Measurements from ENCODE around the gene ALPP.
"Not testable (repeated sequence)": the region's sequence is repeated elsewhere in the genome, so short reads cannot be mapped to it uniquely, and the experiment has no call there.

The ALPP gene

GRCh38 chr2:232335859-232336215 lies 42.7 kb upstream of the ALPP start:
- no peak overlapping the region for H3K9ac ChIP-seq (ENCODE audit: low read depth, low read length)
- no peaks in the 10 kb centered on the region for H3K36me3 ChIP-seq (ENCODE audit: control insufficient read depth, insufficient read depth, low read length)
- no peaks in the 10 kb centered on the region for H3K4me1 ChIP-seq (ENCODE audit: control insufficient read depth, insufficient read depth, low read length)
- H3K27me3 ChIP-seq (ENCODE audit: control insufficient read depth, insufficient read depth, low read length) = no peaks in the 10 kb centered on the region
- no peak overlapping the region for H3K4me3 ChIP-seq (ENCODE audit: low read depth, low read length)
- H3K9me3 ChIP-seq (ENCODE audit: control insufficient read depth, insufficient read depth, low read length) = no peaks in the 10 kb centered on the region

- H3K4me3 ChIP-seq (ENCODE audit: low read depth, low read length) = no peak overlapping the region
- no peaks in the 10 kb centered on the region for H3K9me3 ChIP-seq (ENCODE audit: control insufficient read depth, insufficient read depth, low read length)
- no peak overlapping the region for H3K9ac ChIP-seq (ENCODE audit: low read depth, low read length)
- H3K4me1 ChIP-seq (ENCODE audit: control insufficient read depth, insufficient read depth, low read length) = no peaks in the 10 kb centered on the region
- H3K36me3 ChIP-seq (ENCODE audit: control insufficient read depth, insufficient read depth, low read length) = no peaks in the 10 kb centered on the region
- no peaks in the 10 kb centered on the region for H3K27me3 ChIP-seq (ENCODE audit: control insufficient read depth, insufficient read depth, low read length)
Measured at GRCh38 chr2:232336241-232336736, 42.3 kb upstream of the ALPP start.

- no peaks in the 10 kb centered on the region for H3K9me3 ChIP-seq (ENCODE audit: control insufficient read depth, insufficient read depth, low read length)
- no peaks in the 10 kb centered on the region for H3K27me3 ChIP-seq (ENCODE audit: control insufficient read depth, insufficient read depth, low read length)
- no peak overlapping the region for H3K9ac ChIP-seq (ENCODE audit: low read depth, low read length)
- no peaks in the 10 kb centered on the region for H3K36me3 ChIP-seq (ENCODE audit: control insufficient read depth, insufficient read depth, low read length)
- H3K4me3 ChIP-seq (ENCODE audit: low read depth, low read length) = no peak overlapping the region
- H3K4me1 ChIP-seq (ENCODE audit: control insufficient read depth, insufficient read depth, low read length) = no peaks in the 10 kb centered on the region
Measured at GRCh38 chr2:232336981-232337720, 41.4 kb upstream of the ALPP start.

DNA sequence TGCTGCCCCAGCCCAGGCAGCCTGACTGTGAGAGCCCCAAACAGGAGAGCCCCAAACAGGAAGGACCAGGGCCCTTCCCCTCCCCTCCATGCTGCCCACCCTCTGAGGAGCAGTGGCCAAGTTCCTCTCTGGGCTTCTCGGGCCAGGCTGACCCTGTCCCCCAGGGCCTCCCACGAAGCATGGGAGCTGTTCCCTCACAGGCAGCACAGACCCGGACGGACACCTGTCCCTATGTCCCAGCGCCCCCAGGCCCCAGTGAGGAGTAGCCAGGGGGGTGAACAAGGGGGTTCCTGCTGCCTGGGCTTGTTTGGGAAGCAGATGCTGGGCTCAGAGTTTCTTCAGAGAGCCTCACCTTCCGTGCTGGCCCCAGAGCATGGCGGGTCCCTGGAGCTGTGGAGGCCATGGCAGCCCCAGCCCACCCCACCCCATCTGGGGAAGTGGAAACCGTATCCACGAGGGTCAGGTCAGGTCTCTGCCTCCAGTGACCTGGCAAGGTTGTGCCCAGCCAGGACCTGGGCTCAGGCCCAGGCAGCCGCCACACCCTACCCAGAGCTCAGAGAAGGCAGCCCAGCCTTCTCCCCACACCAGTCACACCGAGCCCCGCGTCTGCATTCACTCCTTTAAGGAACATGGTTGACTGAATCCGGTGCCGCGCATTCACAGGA lies 40.3 kb upstream of the ALPP start:
- not testable (repeated sequence) for H3K27me3 ChIP-seq (ENCODE audit: control insufficient read depth, insufficient read depth, low read length); H3K36me3 ChIP-seq (ENCODE audit: control insufficient read depth, insufficient read depth, low read length); H3K9me3 ChIP-seq (ENCODE audit: control insufficient read depth, insufficient read depth, low read length); H3K4me3 ChIP-seq (ENCODE audit: low read depth, low read length); H3K4me1 ChIP-seq (ENCODE audit: control insufficient read depth, insufficient read depth, low read length); H3K9ac ChIP-seq (ENCODE audit: low read depth, low read length)

- no peaks in the 10 kb centered on the region for H3K36me3 ChIP-seq (ENCODE audit: control insufficient read depth, insufficient read depth, low read length)
- H3K9ac ChIP-seq (ENCODE audit: low read depth, low read length) = no peak overlapping the region
- no peaks in the 10 kb centered on the region for H3K4me1 ChIP-seq (ENCODE audit: control insufficient read depth, insufficient read depth, low read length)
- H3K27me3 ChIP-seq (ENCODE audit: control insufficient read depth, insufficient read depth, low read length) = no peaks in the 10 kb centered on the region
- no peaks in the 10 kb centered on the region for H3K9me3 ChIP-seq (ENCODE audit: control insufficient read depth, insufficient read depth, low read length)
- no peak overlapping the region for H3K4me3 ChIP-seq (ENCODE audit: low read depth, low read length)
Measured at GRCh38 chr2:232338759-232339106, 39.8 kb upstream of the ALPP start.

DNA sequence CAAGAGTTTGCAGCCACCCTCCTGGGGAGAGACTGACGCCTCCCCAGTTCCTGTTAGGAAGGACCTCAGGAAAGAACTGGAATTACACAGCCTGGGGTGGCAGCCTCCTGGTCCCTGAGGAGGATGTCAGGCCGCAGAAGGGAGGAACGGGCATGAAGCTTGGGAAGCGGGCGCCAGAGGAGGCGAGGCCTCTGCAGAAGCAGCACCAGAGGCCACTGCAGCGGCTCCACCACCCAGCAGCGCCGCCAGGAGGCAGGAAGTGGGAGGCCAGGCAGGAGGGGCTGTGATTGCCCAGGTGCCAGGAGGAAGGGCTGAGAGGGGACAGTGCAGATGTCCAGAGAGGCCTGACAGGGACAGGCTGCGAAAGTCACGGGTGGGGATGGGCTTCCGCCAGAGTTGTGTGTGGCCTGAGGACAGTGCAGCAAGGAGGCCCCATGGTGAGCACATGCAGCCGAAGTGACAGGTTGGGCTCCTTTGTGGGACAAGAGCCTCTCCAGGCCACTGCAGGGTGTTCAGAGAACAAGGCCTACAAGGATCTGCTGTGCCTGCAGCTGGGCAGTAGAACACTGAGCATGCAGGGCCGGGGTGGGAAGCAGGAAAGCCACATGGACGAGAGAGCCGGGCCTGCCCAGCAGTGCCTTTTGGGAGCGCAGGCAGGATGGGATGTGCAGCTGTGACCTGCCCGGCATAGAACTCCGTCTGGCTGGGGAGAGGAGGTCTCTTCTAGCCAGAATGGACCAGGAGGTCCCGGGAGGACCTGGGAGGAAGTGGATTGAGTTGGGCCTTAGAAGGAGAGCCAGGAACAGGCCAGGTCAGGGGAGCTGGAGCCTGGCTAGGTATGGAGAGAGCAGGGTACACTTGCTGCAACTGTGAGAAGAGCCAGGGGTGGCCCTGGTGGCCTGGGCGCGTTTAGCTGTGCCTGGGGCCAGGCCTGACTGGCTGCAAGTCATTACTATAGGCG lies 39.1 kb upstream of the ALPP start:
- H3K36me3 ChIP-seq (ENCODE audit: control insufficient read depth, insufficient read depth, low read length) = no peaks in the 10 kb centered on the region

DNA sequence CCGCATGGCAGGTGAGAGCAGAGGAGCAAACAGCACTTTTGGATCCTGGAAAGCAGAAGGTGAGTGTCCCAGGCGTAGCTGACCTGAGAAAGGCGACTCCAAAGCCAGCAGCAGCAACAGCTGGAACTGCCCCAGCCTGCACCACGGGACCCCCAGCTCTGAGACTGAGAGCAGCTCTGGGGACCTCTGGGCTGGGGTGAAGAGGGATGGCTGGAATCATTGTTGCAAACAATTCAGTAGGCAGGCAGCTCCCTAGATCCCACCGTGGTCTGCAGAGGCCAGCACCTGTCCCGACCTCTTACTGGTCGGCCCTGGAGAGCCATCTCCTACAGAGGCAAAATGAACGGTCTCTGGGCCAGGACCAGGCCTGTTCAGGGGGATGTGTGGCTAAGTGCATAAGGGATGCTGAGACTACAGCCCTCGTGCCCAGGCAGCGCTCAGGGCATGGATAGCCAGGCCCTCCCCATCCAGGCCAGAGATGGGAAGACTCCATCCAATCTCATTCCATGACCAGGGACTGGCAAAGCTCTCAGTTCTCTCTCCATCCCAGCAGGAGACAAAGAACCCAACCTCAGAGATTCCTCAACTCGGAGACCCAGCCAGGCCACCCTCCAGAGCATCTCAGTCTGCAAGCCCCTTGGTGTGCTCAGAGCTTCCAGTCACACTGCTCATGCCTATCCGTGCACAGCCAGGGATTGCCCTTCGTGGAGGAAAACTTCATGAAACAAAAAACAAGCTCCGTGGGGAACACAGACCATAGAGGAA lies 38.2 kb upstream of the ALPP start:
- H3K9me3 ChIP-seq (ENCODE audit: control insufficient read depth, insufficient read depth, low read length) = no peaks in the 10 kb centered on the region
- no peak overlapping the region for H3K4me3 ChIP-seq (ENCODE audit: low read depth, low read length)
- no peaks in the 10 kb centered on the region for H3K27me3 ChIP-seq (ENCODE audit: control insufficient read depth, insufficient read depth, low read length)
- H3K9ac ChIP-seq (ENCODE audit: low read depth, low read length) = no peak overlapping the region
- no peaks in the 10 kb centered on the region for H3K36me3 ChIP-seq (ENCODE audit: control insufficient read depth, insufficient read depth, low read length)
- no peaks in the 10 kb centered on the region for H3K4me1 ChIP-seq (ENCODE audit: control insufficient read depth, insufficient read depth, low read length)

More for the DNA sequence above, 39.1 kb upstream of the ALPP start:
- Histone ChIP-seq H3K9me3 (ENCODE audit: control insufficient read depth, insufficient read depth, low read length) (no peaks in the 10 kb centered on the region), H3K27me3 (ENCODE audit: control insufficient read depth, insufficient read depth, low read length) (no peaks in the 10 kb centered on the region), H3K4me1 (ENCODE audit: control insufficient read depth, insufficient read depth, low read length) (no peaks in the 10 kb centered on the region), H3K9ac (ENCODE audit: low read depth, low read length) (no peak overlapping the region), H3K4me3 (ENCODE audit: low read depth, low read length) (no peak overlapping the region)

DNA sequence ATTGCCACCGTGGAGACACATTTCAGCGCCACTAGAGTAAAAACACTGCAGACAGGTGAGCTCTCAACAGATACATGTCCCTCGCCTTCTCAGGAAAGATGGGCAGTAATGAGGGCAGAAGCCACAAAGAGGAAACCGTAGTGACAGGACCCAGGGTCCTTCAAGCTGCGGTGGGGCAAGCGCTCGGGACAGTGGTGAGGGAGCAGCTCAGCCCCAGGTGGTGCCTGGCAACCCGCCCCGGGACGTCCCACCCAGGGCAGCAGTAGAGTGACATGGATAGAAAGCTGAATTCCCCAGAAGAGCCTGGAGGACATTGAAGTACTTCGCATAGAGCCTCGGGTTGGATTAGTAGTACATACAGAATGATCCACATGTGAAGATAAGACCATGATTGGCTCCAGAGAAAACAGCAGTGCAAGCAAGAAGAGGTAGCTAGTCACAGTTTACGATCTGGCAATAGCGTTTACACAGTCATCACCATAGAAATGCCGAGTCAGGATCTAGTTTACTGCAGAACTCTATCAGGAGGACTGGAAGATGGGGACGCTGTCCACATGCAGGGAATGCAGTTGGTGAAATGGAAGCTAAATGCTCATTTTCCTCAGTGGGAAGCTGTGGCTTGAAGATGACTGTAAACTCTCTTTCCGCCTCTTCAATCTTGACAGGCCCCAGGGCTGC lies 37.4 kb upstream of the ALPP start:
- Histone ChIP-seq H3K36me3 (ENCODE audit: control insufficient read depth, insufficient read depth, low read length) (no peaks in the 10 kb centered on the region), H3K4me3 (ENCODE audit: low read depth, low read length) (no peak overlapping the region), H3K4me1 (ENCODE audit: control insufficient read depth, insufficient read depth, low read length) (no peaks in the 10 kb centered on the region), H3K9me3 (ENCODE audit: control insufficient read depth, insufficient read depth, low read length) (no peaks in the 10 kb centered on the region), H3K27me3 (ENCODE audit: control insufficient read depth, insufficient read depth, low read length) (no peaks in the 10 kb centered on the region), H3K9ac (ENCODE audit: low read depth, low read length) (no peak overlapping the region)

- no peak overlapping the region for H3K4me3 ChIP-seq (ENCODE audit: low read depth, low read length)
- no peaks in the 10 kb centered on the region for H3K27me3 ChIP-seq (ENCODE audit: control insufficient read depth, insufficient read depth, low read length)
- H3K36me3 ChIP-seq (ENCODE audit: control insufficient read depth, insufficient read depth, low read length) = no peaks in the 10 kb centered on the region
Measured at GRCh38 chr2:232341739-232342126, 36.8 kb upstream of the ALPP start.

GRCh38 chr2:232342635-232343565 lies 35.7 kb upstream of the ALPP start:
- no peaks in the 10 kb centered on the region for H3K9me3 ChIP-seq (ENCODE audit: control insufficient read depth, insufficient read depth, low read length)
- no peaks in the 10 kb centered on the region for H3K27me3 ChIP-seq (ENCODE audit: control insufficient read depth, insufficient read depth, low read length)
- H3K36me3 ChIP-seq (ENCODE audit: control insufficient read depth, insufficient read depth, low read length) = no peaks in the 10 kb centered on the region
- no peak overlapping the region for H3K4me3 ChIP-seq (ENCODE audit: low read depth, low read length)
- H3K4me1 ChIP-seq (ENCODE audit: control insufficient read depth, insufficient read depth, low read length) = no peaks in the 10 kb centered on the region
- H3K9ac ChIP-seq (ENCODE audit: low read depth, low read length) = no peak overlapping the region

More at GRCh38 chr2:232341739-232342126, 36.8 kb upstream of the ALPP start:
- H3K9ac ChIP-seq (ENCODE audit: low read depth, low read length) = no peak overlapping the region
- H3K4me1 ChIP-seq (ENCODE audit: control insufficient read depth, insufficient read depth, low read length) = no peaks in the 10 kb centered on the region
- no peaks in the 10 kb centered on the region for H3K9me3 ChIP-seq (ENCODE audit: control insufficient read depth, insufficient read depth, low read length)
